Activated effector memory CD4-positive, alpha-beta T cell treated with anti-CD3 and anti-CD28 coated beads, Interleukin-2, amount 50 U/mL, for 16 hours (primary cell): ENCODE results near the gene PRXL2C.
"Not testable (repeated sequence)": the region's sequence is repeated elsewhere in the genome, so short reads cannot be mapped to it uniquely, and the experiment has no call there.

Source experiments
- DNase-seq: peaks from one replicate; pipeline ENCODE4 v3.0.0-alpha.2; 2020

PRXL2C gene, protein sequence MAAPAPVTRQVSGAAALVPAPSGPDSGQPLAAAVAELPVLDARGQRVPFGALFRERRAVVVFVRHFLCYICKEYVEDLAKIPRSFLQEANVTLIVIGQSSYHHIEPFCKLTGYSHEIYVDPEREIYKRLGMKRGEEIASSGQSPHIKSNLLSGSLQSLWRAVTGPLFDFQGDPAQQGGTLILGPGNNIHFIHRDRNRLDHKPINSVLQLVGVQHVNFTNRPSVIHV

GRCh38 chr9:96655198-96655851 is at the start of gene PRXL2C:
PRXL2C (minus strand) TSS chr9:96655317; CDS start chr9:96655281, 36 bp downstream.
- peak; percentile 94 for DNase-seq

DNA sequence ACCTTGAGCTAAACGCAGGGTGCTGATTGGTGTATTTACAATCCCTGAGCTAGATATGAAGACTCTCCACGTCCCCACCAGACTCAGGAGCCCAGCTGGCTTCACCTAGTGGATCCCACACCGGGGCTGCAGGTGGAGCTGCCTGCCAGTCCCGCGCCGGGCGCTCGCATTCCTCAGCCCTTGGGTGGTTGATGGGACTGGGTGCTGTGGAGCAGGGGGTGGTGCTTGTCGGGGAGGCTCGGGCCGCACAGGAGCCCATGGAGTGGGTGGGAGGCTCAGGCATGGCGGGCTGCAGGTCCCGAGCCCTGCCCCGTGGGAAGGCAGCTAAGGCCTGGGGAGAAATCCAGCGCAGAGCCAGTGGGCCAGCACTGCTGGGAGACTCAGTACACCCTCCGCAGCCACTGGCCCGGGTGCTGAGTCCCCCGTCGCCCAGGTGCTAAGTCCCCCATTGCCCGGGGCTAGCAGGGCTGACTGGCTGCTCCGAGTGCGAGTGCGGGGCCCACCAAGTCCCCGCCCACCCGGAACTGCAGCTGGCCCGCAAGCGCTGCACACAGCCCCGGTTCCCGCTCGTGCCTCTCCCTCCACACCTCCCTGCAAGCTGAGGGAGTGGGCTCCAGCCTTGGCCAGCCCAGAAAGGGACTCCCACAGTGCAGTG is 45.7 kb upstream of the PRXL2C start:
- DNase-seq: not testable (repeated sequence)

DNA sequence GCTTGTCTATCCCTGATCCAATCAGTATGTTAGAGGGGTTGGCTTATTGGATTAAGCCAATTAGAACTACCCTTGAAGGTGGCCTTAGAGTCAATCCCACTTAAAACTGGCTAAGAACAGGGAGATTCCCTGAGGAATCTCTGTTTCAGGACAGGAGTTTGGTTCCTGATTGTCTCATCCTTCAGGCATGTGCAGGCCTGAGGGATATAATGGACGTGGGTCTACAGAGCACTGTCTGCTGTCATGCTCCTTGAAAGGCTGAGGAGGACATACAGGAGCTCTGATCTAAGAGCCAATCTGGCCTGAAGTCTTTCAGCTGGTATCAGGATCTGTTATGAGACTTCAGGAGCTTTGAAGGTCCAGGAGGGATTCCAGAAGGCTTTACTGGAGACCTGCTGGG is 36.2 kb upstream of the PRXL2C start:
- no peak for DNase-seq

GRCh38 chr9:96688745-96689464 is 33.8 kb upstream of the PRXL2C start:
- no peak for DNase-seq

- no peak for DNase-seq
These were observed 33.1 kb upstream of the PRXL2C start for GRCh38 chr9:96688187-96688586.

DNA sequence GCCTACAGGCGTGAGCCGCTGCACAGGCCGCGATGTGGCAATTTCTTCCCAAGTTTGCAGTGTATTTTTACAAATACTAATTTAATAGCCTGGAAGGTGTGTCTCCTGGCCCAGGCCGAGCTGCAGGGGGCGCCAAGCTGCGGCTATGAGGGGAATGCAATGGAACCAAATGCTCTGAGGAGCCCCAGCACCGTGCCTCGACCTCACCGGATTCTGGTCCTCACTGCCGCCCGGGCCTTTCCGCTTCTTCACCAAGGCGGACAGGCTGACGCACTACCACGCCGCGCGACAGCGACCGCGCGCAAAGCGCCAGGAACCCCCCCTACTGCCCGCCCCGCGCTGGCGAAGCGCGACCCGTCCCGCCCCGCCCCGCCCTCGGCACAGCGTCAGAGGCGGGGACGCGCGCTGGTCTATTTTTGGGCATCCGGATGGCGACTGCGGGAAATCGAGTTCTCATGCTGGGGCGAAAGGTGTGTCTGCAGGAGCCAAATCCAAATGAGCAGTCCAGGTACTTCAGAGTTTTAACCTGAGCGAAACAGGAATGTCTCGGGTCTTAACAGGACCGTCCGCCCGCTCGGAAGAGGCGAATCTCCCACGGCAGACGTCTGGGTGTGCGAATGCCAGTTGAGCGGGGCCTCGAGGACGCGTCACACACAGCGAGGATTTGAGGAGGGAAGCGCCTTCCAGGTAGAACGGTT is 31.7 kb upstream of the PRXL2C start:
- DNase-seq: peak; percentile 88

GRCh38 chr9:96680812-96681499 is 25.8 kb upstream of the PRXL2C start:
- no peak for DNase-seq

DNA sequence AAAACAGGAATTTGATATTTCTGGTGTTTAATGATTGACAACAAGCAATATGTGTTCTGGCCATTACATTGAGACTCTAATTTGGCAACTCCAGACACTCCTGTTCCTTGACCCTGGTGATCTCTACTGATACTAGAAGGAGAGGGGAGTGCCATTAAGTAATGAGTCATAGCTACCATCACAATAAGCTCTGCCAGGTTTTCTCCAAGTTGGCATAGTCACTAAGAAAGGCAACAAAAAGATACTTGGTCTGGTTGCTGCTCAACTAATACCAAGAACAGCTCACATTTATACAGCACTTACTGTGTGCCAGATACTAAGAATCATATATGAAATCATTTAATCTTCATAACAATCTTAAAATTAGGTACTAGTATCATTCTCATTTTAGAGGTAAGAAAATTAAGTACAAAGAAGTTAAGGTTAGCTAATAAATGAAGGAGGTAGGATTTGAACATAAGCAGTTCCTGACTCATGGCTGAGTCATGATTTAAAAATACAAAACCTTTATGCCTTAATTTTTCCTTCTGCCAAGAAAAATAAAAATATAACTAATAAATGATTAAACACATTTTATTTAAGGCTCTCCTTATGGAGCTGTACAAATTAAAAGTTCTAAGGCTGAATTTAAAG is 19.9 kb upstream of the PRXL2C start:
- DNase-seq: no peak

- not testable (repeated sequence) for DNase-seq
These were observed 18.7 kb upstream of the PRXL2C start for GRCh38 chr9:96673786-96674185.

- DNase-seq: no peak
These were observed 13.9 kb upstream of the PRXL2C start for GRCh38 chr9:96668868-96669534.

GRCh38 chr9:96667363-96667728 is 12.2 kb upstream of the PRXL2C start:
- no peak for DNase-seq

DNA sequence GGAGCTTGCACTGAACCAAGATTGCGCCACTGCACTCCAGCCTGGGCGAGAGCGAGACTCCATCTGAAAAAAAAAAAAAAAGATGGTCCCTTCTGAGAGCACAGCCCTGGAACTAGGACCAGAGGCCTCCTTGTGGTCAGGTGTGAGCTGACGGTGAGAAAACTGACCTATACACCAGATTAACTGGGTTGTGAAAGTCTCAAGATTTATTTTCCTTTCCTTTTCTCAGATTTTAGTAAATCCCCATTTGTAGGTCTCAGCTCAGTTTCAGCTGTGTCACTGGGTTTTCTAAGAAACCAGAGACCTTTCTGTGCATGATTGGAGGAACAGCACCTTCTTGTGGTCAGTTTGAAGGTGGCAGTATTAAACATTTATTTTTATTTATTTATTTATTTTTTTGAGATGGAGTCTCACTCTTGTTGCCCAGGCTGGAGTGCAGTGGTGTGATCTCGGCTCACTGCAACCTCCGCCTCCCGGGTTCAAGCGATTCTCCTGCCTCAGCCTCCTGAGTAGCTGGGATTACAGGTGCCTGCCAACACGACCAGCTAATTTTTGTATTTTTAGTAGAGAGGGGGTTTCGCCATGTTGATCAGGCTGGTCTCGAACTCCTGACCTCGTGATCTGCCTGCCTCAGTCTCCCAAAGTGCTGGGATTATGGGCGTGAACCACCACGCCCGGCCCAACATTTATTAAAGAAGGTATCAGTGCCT is 11.7 kb upstream of the PRXL2C start:
- DNase-seq: not testable (repeated sequence)

DNA sequence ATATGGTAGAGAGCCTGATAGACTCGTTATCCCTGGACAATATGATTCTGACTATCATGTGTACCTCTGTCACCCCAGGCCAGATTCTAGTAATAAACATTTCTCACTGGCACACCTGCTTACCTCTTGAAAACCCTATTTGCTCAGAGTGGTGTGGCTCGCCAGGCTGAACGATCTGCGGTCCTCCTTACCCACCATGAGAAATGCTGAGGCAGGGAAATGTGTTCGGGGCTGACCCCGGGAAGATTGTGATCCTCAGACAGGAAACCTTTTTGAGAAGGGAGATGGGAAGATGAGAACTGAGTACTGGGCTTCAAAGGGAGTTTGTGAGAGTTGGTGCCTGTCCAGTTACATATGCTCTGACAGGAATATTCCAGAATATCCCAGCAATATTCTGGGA is 10.7 kb upstream of the PRXL2C start:
- DNase-seq: no peak

GRCh38 chr9:96663506-96664120 is 8.5 kb upstream of the PRXL2C start:
- DNase-seq: no peak

- no peak for DNase-seq
These were observed 6.6 kb upstream of the PRXL2C start for GRCh38 chr9:96661711-96662110.

- DNase-seq: no peak
These were observed 5.7 kb upstream of the PRXL2C start for GRCh38 chr9:96660692-96661248.

GRCh38 chr9:96654450-96655197 is 493 bp downstream of the PRXL2C start:
- peak; percentile 88 for DNase-seq

DNA sequence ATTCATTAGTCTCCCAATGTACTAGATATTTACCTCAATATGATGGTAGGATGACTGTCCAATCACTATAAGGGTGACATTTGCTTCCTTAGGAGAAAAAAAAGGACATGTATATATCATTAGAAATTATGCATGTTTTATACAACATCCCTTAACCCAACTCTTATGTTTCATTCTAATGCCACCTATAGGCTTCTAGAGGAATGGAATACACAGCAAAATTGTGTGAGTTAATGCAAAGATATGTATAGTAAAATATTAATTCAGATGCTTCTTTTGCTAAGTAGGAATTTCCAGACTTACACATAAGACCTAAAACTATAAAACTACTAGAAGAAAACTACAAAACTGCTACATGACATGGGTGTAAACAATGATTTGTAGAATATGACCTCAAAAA is 3.5 kb downstream of the PRXL2C start:
- no peak for DNase-seq
